ENCODE data around the gene SNORC. TPM values are rescaled to one million over a fixed set of nuclear protein-coding genes. Genes with fewer than 3 reads are reported as not detected.

The SNORC gene
- total and polyA plus RNA-seq, 2 experiments from 2014 or later, result 0.39 TPM; not detected in 1

DNA sequence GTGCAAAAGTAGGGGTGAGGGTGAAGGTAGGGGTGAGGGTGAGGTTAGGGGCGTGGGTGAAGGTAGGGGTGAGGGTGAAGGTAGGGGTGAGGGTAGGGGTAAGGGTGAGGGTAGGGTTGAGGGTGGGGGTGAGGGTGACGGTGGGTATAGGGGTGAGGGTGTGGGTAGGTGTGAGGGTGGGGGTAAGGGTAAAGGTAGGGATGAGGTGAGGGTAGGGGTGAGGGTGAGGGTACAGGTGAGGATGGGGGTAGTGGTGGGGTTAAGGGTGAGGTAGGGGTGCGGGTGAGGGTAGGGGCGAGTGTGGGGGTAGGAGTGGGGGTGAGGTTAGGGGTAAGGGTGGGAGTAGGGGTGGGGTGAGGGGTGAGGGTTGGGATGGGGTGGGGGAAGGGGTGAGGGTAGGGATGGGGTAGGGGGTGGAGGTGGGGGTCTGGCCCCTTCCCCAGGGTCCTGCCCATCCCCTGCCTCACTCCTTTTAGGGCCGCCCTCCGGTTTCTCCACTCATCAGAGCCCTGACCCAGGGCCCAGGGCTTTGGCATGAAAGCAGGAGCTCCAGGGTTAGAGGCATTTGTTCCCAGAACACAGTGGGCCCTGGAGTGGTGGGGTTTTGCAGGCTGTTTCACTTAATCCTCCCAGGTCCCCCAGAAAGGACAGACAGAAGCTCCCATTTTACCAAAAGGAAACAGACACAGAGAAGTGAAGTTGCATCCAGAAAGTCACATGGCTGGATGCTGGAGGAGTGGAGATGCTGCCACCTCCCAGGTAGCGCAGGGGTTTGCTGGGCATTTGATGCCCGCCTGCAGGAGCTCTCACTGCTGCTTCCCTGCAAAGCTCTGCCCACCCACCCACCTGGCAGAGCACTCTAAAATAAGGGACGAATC is 26.9 kb downstream of the SNORC start:
- 76 to 78% methylated on average over 3 to 9 of the region's 9 CpGs for WGBS, 2 experiments (ENCODE audit: low coverage in 1 of 2, low lambda C conversion rate in 2 of 2, missing lambda C conversion rate in 2 of 2)
- in situ Hi-C loops (cut with MboI), result no loop called here
- TF ChIP-seq EZH2phosphoT487 (IDR thresholded peaks at IDR 0.05; ENCODE audit: insufficient read depth, low read depth), result no peak
- no peak for TF ChIP-seq EZH2 (IDR thresholded peaks at IDR 0.05; ENCODE audit: insufficient read depth, poor library complexity, severe bottlenecking)

DNA sequence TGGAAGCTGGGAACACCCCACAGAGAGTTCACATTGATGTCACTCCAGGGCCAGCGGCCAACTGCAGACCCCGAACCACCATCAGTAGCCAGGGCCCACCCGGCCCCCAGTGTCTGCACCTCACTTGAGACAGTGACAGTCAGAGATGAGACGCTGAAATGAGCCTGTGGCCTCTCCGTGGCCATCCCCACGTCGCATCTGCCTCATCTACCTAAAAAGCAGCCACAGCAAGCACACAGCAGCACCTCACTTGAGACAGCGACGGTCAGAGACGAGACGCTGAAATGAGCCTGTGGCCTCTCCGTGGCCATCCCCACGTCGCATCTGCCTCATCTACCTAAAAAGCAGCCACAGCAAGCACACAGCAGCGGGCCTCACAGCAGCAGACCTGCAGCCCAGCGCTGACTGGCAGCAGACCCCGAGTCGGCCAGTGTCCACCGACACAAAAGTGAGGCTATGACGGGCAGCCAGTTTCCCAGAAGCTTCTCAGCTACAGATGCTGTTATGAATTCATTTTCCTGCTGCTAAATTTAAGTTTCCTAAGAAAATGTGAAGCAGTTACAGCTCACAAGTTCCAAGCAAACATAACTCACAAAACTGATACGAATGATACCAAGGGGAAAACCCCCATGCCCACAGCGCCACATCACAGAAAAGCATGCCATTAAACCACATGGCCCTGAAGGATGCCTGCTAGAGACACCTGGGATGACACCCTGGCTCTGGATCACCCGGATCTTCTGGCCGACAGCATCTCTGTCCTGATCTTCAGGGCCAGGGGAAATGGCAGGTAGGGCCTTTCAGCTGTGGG is 27.7 kb downstream of the SNORC start:
- TF ChIP-seq EZH2 (IDR thresholded peaks at IDR 0.05; ENCODE audit: insufficient read depth, poor library complexity, severe bottlenecking), result no peak
- TF ChIP-seq EZH2phosphoT487 (IDR thresholded peaks at IDR 0.05; ENCODE audit: insufficient read depth, low read depth), result no peak
- 84 to 85% methylated on average over 24 of the region's 24 CpGs for WGBS, 2 experiments (ENCODE audit: low coverage in 1 of 2, low lambda C conversion rate in 2 of 2, missing lambda C conversion rate in 2 of 2)
- H3K9ac ChIP-seq, result no peak overlapping the region
- no peak overlapping the region for H2AFZ ChIP-seq
- H3K4me1 ChIP-seq (ENCODE audit: insufficient read depth), result peaks cover 9% of the 10 kb centered on the region
- no peak for DNase-seq
- no peaks in the 10 kb centered on the region for H3K27me3 ChIP-seq (replicated peaks; ENCODE audit: insufficient read depth)
- no peaks in the 10 kb centered on the region for H3F3A ChIP-seq (ENCODE audit: insufficient read depth)
- H4K20me1 ChIP-seq (ENCODE audit: insufficient read depth), result no peaks in the 10 kb centered on the region
- no peaks in the 10 kb centered on the region for H3K9me3 ChIP-seq (ENCODE audit: low read depth)
- no peak overlapping the region for H3K27ac ChIP-seq
- H3K79me2 ChIP-seq (ENCODE audit: insufficient read depth), result no peaks in the 10 kb centered on the region
- H3K36me3 ChIP-seq (ENCODE audit: low read depth), result no peaks in the 10 kb centered on the region
- no peaks in the 10 kb centered on the region for H3K9me2 ChIP-seq (ENCODE audit: insufficient read depth)
- no peak overlapping the region for H3K4me2 ChIP-seq (ENCODE audit: unreplicated experiment)
- in situ Hi-C loops (cut with MboI), result no loop called here
- H3K4me3 ChIP-seq, result no peak overlapping the region

More for the DNA sequence above, 26.9 kb downstream of the SNORC start:
- Histone ChIP-seq H3K9me2 (ENCODE audit: insufficient read depth) (no peaks in the 10 kb centered on the region), H3K27ac (no peak overlapping the region), H4K20me1 (ENCODE audit: insufficient read depth) (no peaks in the 10 kb centered on the region), H3K36me3 (ENCODE audit: low read depth) (no peaks in the 10 kb centered on the region), H3K9ac (no peak overlapping the region), H3F3A (ENCODE audit: insufficient read depth) (no peaks in the 10 kb centered on the region), H3K4me2 (ENCODE audit: unreplicated experiment) (no peak overlapping the region), H3K27me3 (replicated peaks; ENCODE audit: insufficient read depth) (no peaks in the 10 kb centered on the region), H3K9me3 (ENCODE audit: low read depth) (no peaks in the 10 kb centered on the region), H2AFZ (no peak overlapping the region), H3K4me3 (no peak overlapping the region), H3K79me2 (ENCODE audit: insufficient read depth) (no peaks in the 10 kb centered on the region), H3K4me1 (ENCODE audit: insufficient read depth) (peaks cover 6% of the 10 kb centered on the region)
- DNase-seq, result no peak

DNA sequence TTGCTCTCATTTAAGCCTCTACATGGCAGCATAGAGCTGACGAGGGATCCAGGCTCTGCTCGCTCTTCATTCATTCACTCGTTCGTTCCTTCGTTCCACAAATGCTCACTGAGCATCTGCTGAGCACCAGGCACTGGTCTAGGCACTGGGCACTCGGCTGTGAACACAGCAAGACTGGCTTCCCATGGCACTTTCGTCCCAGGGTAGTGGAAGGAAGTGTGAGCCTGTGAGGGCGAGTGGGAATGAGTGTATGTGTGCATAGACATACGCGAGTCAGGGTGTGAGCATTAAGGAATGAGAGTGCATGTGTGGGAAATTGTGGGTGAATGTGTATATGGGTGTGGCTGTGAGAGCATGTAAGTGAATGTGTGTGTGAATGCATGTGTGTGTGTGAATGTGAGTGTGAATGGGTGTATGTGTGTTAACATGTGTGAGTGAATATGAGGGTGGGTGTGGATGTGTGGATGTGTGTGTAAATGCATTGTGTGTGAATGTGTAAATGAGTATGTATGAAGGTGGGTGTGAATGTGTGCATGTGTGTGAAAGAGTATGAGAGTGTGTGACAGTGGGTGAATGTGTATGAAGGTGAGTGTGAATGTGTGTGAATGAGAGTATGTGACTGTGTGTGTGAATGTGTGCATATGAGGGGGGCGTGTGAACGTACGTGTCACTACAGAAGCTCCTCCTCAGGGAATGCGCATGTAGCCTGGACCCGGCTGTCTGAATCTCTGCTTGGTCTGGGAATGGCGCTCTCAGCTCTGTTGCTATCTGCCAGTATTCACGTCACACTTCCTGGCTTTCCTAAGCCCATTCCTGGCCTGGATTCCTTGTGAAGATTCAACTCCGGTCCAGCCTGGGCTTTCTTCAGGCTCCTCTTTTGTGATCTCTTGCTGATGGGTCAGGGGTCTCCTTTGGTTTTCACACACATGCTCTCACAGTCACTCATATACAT is 28.8 kb downstream of the SNORC start:
- in situ Hi-C loops (cut with MboI), result no loop called here
- Histone ChIP-seq H3K79me2 (ENCODE audit: insufficient read depth) (no peaks in the 10 kb centered on the region), H4K20me1 (ENCODE audit: insufficient read depth) (no peaks in the 10 kb centered on the region), H3K4me3 (no peak overlapping the region), H3K9me2 (ENCODE audit: insufficient read depth) (no peaks in the 10 kb centered on the region), H3K4me1 (ENCODE audit: insufficient read depth) (peaks cover 9% of the 10 kb centered on the region), H3K36me3 (ENCODE audit: low read depth) (no peaks in the 10 kb centered on the region), H3K27ac (no peak overlapping the region), H3K27me3 (replicated peaks; ENCODE audit: insufficient read depth) (no peaks in the 10 kb centered on the region), H2AFZ (no peak overlapping the region), H3K9ac (no peak overlapping the region), H3F3A (ENCODE audit: insufficient read depth) (no peaks in the 10 kb centered on the region), H3K9me3 (ENCODE audit: low read depth) (no peaks in the 10 kb centered on the region), H3K4me2 (ENCODE audit: unreplicated experiment) (no peak overlapping the region)
- WGBS, 2 experiments (ENCODE audit: low coverage in 1 of 2, low lambda C conversion rate in 2 of 2, missing lambda C conversion rate in 2 of 2), result 73 to 74% methylated on average over 16 to 18 of the region's 18 CpGs
- TF ChIP-seq EZH2phosphoT487 (IDR thresholded peaks at IDR 0.05; ENCODE audit: insufficient read depth, low read depth), result no peak
- TF ChIP-seq EZH2 (IDR thresholded peaks at IDR 0.05; ENCODE audit: insufficient read depth, poor library complexity, severe bottlenecking), result no peak
- DNase-seq, result peak; percentile 53

Data from GM23248 (cell line).